Measurements from ENCODE around the gene PSEN1. TPM values are rescaled to one million over a fixed set of nuclear protein-coding genes. Genes with fewer than 3 reads are reported as not detected.

PSEN1 gene
- total and polyA plus RNA-seq, 12 donors: 13.2 to 33.7 (median 24.1) TPM

DNA sequence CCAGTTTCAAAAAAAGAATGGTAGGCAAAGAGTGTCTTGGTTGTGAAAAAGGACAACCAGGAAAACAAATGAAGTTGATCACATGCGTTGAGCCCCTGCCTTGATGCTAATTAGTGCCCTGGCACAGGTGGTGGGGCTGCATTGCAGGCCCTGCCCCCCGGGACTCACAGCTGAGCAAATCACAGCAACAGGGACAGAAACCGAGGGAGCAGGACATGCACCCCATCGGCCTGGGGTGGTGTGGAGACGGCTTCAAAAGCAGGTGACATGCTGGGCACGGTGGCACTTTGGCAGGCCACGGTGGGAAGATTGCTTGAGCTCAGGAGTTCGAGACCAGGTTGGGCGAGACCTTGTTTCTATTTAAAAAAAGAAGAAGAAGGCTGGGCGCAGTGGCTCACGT, 99.8 kb downstream of the PSEN1 start:
- 71 to 81% methylated on average over 11 of the region's 11 CpGs for WGBS, 2 donors
- Histone ChIP-seq H3K27me3 (peaks cover 9 to 88% (median 63%) of the 10 kb centered on the region in 7 donors), H3K4me3 (no peak overlapping the region), H3K9me3 (no peaks in the 10 kb centered on the region), H3K27ac (no peak overlapping the region), H3K4me1 (peaks cover 5 to 80% (median 32%) of the 10 kb centered on the region in 9 donors), H3K36me3 (no peaks in the 10 kb centered on the region)
- no peak for DNase-seq
- intact Hi-C loops (cut with DNase I): no loop called here
- TF ChIP-seq, protein P1, sequence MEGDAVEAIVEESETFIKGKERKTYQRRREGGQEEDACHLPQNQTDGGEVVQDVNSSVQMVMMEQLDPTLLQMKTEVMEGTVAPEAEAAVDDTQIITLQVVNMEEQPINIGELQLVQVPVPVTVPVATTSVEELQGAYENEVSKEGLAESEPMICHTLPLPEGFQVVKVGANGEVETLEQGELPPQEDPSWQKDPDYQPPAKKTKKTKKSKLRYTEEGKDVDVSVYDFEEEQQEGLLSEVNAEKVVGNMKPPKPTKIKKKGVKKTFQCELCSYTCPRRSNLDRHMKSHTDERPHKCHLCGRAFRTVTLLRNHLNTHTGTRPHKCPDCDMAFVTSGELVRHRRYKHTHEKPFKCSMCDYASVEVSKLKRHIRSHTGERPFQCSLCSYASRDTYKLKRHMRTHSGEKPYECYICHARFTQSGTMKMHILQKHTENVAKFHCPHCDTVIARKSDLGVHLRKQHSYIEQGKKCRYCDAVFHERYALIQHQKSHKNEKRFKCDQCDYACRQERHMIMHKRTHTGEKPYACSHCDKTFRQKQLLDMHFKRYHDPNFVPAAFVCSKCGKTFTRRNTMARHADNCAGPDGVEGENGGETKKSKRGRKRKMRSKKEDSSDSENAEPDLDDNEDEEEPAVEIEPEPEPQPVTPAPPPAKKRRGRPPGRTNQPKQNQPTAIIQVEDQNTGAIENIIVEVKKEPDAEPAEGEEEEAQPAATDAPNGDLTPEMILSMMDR (IDR thresholded peaks at IDR 0.05): no peak
- no peak for ATAC-seq

DNA sequence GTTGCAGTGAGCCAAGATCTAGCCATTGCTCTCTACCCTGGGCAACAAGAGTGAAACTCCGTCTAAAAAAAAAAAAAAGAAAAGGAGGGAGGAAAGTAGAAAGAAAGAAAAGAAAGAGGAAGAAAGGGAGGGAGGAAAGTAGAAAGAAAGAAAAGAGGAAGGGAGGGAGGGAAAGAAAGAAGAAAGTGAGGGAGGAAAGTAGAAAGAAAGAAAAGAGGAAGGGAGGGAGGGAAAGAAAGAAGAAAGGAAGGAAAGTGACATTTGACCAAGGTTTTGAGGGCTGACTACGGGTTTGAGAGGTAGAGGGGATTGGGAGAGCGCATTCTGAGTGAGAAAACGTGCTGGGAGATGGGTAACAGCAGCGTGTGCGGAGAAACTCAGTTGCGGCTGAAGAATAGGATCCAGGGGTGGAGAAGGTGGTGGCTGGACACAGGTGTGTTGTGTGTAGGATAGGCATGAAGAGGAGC, 100.5 kb downstream of the PSEN1 start:
- WGBS, 2 donors: 66 to 76% methylated on average over 6 to 7 of the region's 7 CpGs

DNA sequence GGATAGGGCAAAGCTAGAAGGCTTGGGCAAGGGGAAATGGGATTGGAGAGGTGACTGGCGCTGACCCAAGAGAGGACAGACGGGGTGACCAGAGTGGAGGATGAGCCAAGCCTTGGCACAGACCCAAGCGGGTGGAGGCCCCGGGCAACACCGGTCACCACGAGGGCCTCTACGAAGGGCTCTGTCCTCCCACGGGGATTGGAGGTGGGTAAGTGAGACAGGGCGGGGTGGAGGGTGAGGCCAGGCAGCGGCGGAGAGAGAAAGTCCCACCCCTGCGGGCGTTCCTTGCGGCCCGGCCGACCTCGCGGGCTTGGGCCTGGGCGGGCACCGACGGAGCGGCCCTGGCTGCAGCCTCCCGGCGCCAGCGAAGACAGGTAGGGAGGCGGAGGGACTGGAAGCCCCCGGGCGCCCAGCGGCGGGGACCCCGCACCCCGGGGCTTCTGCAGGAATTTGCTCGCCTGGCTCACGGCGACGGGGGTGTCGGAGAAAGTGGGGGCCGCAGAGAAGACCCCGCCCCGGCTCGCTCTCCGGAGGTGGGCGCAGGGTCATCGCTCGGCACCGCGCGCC, 101.0 kb downstream of the PSEN1 start, which contains the start of gene PAPLN:
TSS of gene PAPLN (plus strand) at position 288 of the 567 bp plus-strand sequence. CDS start 2,273 bp downstream, outside the sequence.
- H3K4me3 ChIP-seq: peak within 1 kb of the TSS; percentile 32 to 57 (median 54)
- H3K36me3 ChIP-seq: no peaks in the 10 kb centered on the region
- peaks cover 5 to 83% (median 32%) of the 10 kb centered on the region in 9 donors for H3K4me1 ChIP-seq
- WGBS, 2 donors: 4 to 7% methylated on average over 45 to 48 of the region's 48 CpGs
- intact Hi-C loops (cut with DNase I): no loop called here
- TF ChIP-seq, protein P1 (IDR thresholded peaks at IDR 0.05): no peak
- ATAC-seq (peak in 6 of 8 donors; percentile 13 to 34 (median 30)), DNase-seq (no peak)
- no peaks in the 10 kb centered on the region for H3K9me3 ChIP-seq
- peak within 1 kb of the TSS in 2 of 10 donors; percentile 25 to 44 for H3K27ac ChIP-seq
- peaks cover 9 to 98% (median 73%) of the 10 kb centered on the region in 7 donors for H3K27me3 ChIP-seq

More for the DNA sequence above, 100.5 kb downstream of the PSEN1 start:
- DNase-seq (no peak), ATAC-seq (no peak)
- no peaks in the 10 kb centered on the region for H3K9me3 ChIP-seq
- peaks cover 5 to 83% (median 32%) of the 10 kb centered on the region in 9 donors for H3K4me1 ChIP-seq
- H3K4me3 ChIP-seq: peak overlapping the region in 2 of 10 donors; percentile 52 to 57
- peaks cover 9 to 95% (median 69%) of the 10 kb centered on the region in 7 donors for H3K27me3 ChIP-seq
- intact Hi-C loops (cut with DNase I): no loop called here
- TF ChIP-seq, protein P1 (IDR thresholded peaks at IDR 0.05): no peak
- no peaks in the 10 kb centered on the region for H3K36me3 ChIP-seq
- H3K27ac ChIP-seq: no peak overlapping the region

DNA sequence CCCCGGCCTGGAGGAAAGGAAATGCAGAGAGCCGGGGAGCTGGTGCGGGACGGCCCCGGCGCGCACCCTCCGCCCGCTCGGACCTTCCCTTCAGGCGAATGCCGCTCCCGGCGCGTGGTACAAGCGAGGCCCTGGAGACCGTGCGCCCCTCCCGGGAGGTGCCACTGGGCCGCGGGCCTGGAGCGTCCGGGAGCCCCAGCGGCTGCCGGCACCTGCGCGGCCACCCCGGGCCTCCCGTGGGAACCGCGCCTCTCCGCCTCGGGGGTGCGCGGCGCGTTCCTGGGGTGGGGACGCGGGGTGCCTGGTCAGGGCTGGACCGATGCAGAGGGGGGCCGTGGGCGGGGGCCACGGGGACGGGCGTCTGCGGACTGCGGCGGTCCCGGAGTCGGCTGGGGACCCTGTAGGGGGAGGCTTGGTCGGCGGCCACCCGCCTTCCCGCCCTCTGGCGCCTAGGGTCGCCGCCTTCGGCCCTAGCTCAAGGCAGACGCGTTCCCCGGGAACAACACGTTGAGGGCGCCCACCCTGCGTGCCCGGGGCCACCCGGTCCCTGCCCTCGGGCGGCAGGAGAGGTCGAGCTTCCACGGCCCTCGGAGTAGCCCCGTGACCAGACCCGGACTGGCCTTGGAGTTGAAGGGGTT, 101.6 kb downstream of the PSEN1 start:
- intact Hi-C loops (cut with DNase I): no loop called here
- ATAC-seq (peak in 4 of 8 donors; percentile 6 to 27 (median 20)), DNase-seq (no peak)
- Histone ChIP-seq H3K27me3 (peaks cover 9 to 92% (median 73%) of the 10 kb centered on the region in 7 donors), H3K4me3 (peak overlapping the region; percentile 32 to 57 (median 54)), H3K9me3 (no peaks in the 10 kb centered on the region), H3K27ac (peak overlapping the region in 2 of 10 donors; percentile 25 to 44), H3K36me3 (no peaks in the 10 kb centered on the region), H3K4me1 (peaks cover 5 to 83% (median 32%) of the 10 kb centered on the region in 9 donors)
- WGBS, 2 donors: 4% methylated on average over 56 to 73 of the region's 73 CpGs
- TF ChIP-seq, protein P1 (IDR thresholded peaks at IDR 0.05): no peak
